HL-60 (cell line): ENCODE measurements around the gene BBS9.

Experiments
- CTCF ChIP-seq: IDR thresholded peaks from one replicate; pipeline ENCODE4 v1.5.1; 2011; ENCODE audit warnings: low read length, control low read depth, inconsistent platforms; ENCODE audit not compliant: insufficient read depth
- GABPA ChIP-seq: IDR thresholded peaks from 2 replicates; pipeline ENCODE4 v1.6.1; 2012; ENCODE audit warnings: low read depth
- POLR2AphosphoS5 ChIP-seq: IDR thresholded peaks from 2 replicates; pipeline ENCODE4 v1.6.1; 2012; ENCODE audit warnings: low read depth
- REST ChIP-seq: IDR thresholded peaks from 2 replicates; pipeline ENCODE4 v1.6.1; 2012; ENCODE audit warnings: low read depth; ENCODE audit not compliant: insufficient replicate concordance
- SPI1 ChIP-seq: IDR thresholded peaks from 2 replicates; pipeline ENCODE4 v1.6.1; 2012; ENCODE audit warnings: low read depth, mild to moderate bottlenecking, borderline replicate concordance

GRCh38 chr7:33346055-33346454, 216.7 kb downstream of the BBS9 start:
- no peak for TF ChIP-seq CTCF
- TF ChIP-seq REST = no peak
- TF ChIP-seq SPI1 = no peak
- no peak for TF ChIP-seq GABPA
- no peak for TF ChIP-seq POLR2AphosphoS5
